ENCODE data around the gene UVRAG. TPM values are rescaled to one million over a fixed set of nuclear protein-coding genes. Genes with fewer than 3 reads are reported as not detected.

Gene UVRAG
- total RNA-seq, 2 experiments from 2014 or later: 18.2 to 19.9 TPM

GRCh38 chr11:75790986-75791385, 24.0 kb upstream of the UVRAG start:
- no peaks in the 10 kb centered on the region for H3K27me3 Mint-ChIP-seq
- CTCF ChIA-PET: interaction anchor here (0.6 kb wide), 1 partner anchor 90 kb away, joined by 4 read pairs; no protein-coding TSS in a partner anchor
- no peak overlapping the region for H3K27ac Mint-ChIP-seq
- no peaks in the 10 kb centered on the region for H3K4me1 Mint-ChIP-seq
- no peaks in the 10 kb centered on the region for H3K9me3 Mint-ChIP-seq
- H3K4me3 Mint-ChIP-seq: no peak overlapping the region
- DNase-seq: no peak
- POLR2A ChIA-PET: no interaction called here
- no peaks in the 10 kb centered on the region for H3K36me3 Mint-ChIP-seq (ENCODE audit: low read depth)

DNA sequence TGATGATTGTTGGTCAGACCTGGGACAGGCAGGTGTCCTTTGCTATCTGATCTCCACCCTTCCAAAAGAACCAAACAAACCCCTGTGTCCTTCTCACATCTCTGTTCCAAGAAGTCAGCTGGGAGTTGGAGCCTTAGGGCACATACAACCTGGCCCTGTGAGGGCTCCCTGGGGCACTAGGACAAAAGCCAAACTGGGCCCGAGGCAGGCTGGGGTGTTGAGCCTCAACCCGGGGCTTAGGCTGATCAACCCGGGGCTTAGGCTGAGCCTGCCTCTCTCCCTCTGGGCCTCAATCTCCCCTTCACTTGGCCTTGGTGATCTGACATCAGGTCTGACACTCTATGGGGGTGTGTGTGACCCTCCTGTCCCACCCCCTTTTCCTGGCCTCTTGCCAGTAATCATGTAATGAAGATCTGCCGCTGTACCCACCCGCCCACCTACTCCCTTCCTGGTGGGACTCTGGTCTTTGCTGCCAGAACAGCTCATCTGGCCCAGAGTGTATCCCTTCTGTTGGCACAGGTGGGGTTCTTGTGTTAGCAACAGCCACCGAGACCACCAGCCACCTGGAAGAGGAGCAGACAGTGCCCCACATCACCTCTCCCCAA, 22.8 kb upstream of the UVRAG start:
- no peak for DNase-seq
- H3K27me3 Mint-ChIP-seq: no peaks in the 10 kb centered on the region
- H3K9me3 Mint-ChIP-seq: no peaks in the 10 kb centered on the region
- no peaks in the 10 kb centered on the region for H3K4me1 Mint-ChIP-seq
- H3K4me3 Mint-ChIP-seq: no peak overlapping the region
- H3K36me3 Mint-ChIP-seq (ENCODE audit: low read depth): no peaks in the 10 kb centered on the region
- ChIA-PET POLR2A (no interaction called here), CTCF (interaction anchor here (0.8 kb wide), 1 partner anchor 69 kb away, joined by 3 read pairs; no protein-coding TSS in a partner anchor)
- no peak overlapping the region for H3K27ac Mint-ChIP-seq

- H3K27me3 Mint-ChIP-seq: no peaks in the 10 kb centered on the region
- no peak for DNase-seq
- no peaks in the 10 kb centered on the region for H3K9me3 Mint-ChIP-seq
- CTCF ChIA-PET: interaction anchor here (0.6 to 1.8 kb wide), 3 partner anchors 10 to 1330 kb away, joined by 3 to 9 read pairs (median 6); no protein-coding TSS in a partner anchor
- no peaks in the 10 kb centered on the region for H3K4me1 Mint-ChIP-seq
- no peak overlapping the region for H3K4me3 Mint-ChIP-seq
- H3K27ac Mint-ChIP-seq: no peak overlapping the region
- H3K36me3 Mint-ChIP-seq (ENCODE audit: low read depth): no peaks in the 10 kb centered on the region
- POLR2A ChIA-PET: no interaction called here
These were observed 21.8 kb upstream of the UVRAG start for GRCh38 chr11:75792997-75793800.

GRCh38 chr11:75793966-75794365, 21.0 kb upstream of the UVRAG start:
- H3K4me3 Mint-ChIP-seq: no peak overlapping the region
- H3K27ac Mint-ChIP-seq: no peak overlapping the region
- H3K27me3 Mint-ChIP-seq: no peaks in the 10 kb centered on the region
- no peaks in the 10 kb centered on the region for H3K36me3 Mint-ChIP-seq (ENCODE audit: low read depth)
- H3K4me1 Mint-ChIP-seq: no peaks in the 10 kb centered on the region
- no peaks in the 10 kb centered on the region for H3K9me3 Mint-ChIP-seq
- CTCF ChIA-PET: interaction anchor here (0.6 to 1.8 kb wide), 3 partner anchors 9 to 1329 kb away, joined by 3 to 9 read pairs (median 6); no protein-coding TSS in a partner anchor
- DNase-seq: no peak
- POLR2A ChIA-PET: no interaction called here

GRCh38 chr11:75795276-75796090, 19.5 kb upstream of the UVRAG start:
- no peak overlapping the region for H3K4me3 Mint-ChIP-seq
- H3K27me3 Mint-ChIP-seq: no peaks in the 10 kb centered on the region
- ChIA-PET POLR2A (no interaction called here), CTCF (no interaction called here)
- H3K27ac Mint-ChIP-seq: no peak overlapping the region
- no peaks in the 10 kb centered on the region for H3K4me1 Mint-ChIP-seq
- H3K9me3 Mint-ChIP-seq: no peaks in the 10 kb centered on the region
- no peak for DNase-seq
- no peaks in the 10 kb centered on the region for H3K36me3 Mint-ChIP-seq (ENCODE audit: low read depth)

GRCh38 chr11:75796091-75796435, 18.9 kb upstream of the UVRAG start:
- no peaks in the 10 kb centered on the region for H3K36me3 Mint-ChIP-seq (ENCODE audit: low read depth)
- ChIA-PET POLR2A (no interaction called here), CTCF (no interaction called here)
- H3K27ac Mint-ChIP-seq: no peak overlapping the region
- H3K9me3 Mint-ChIP-seq: no peaks in the 10 kb centered on the region
- no peak for DNase-seq
- H3K4me1 Mint-ChIP-seq: peaks cover 6% of the 10 kb centered on the region
- H3K27me3 Mint-ChIP-seq: no peaks in the 10 kb centered on the region
- no peak overlapping the region for H3K4me3 Mint-ChIP-seq

GRCh38 chr11:75797116-75797515, 17.9 kb upstream of the UVRAG start:
- no peak overlapping the region for H3K27ac Mint-ChIP-seq
- POLR2A ChIA-PET: no interaction called here
- H3K36me3 Mint-ChIP-seq (ENCODE audit: low read depth): no peaks in the 10 kb centered on the region
- CTCF ChIA-PET: no interaction called here
- no peak for DNase-seq
- H3K9me3 Mint-ChIP-seq: no peaks in the 10 kb centered on the region
- H3K27me3 Mint-ChIP-seq: no peaks in the 10 kb centered on the region
- no peak overlapping the region for H3K4me3 Mint-ChIP-seq
- peaks cover 15% of the 10 kb centered on the region for H3K4me1 Mint-ChIP-seq

DNA sequence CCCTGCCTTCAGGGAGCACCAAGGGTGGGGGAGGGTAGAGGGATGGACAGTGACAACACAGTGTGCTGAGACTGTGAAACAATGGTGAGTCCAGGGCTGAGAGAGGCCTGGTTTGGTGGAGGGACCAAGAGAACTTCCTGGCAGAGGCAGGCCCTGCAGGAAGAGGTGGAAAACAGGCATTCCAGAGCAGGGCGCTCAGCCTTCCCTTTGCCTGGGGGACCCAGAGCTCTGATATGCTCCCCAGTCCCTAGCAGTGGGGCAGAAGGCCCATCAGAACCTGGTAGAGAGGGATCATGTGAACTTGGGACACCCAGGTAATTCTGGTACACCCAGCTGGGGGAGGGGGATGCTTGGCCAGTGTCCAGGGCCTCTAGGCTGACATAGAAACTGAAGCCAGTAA, 17.2 kb upstream of the UVRAG start:
- Mint-ChIP-seq H3K27ac (no peak overlapping the region), H3K9me3 (no peaks in the 10 kb centered on the region), H3K36me3 (ENCODE audit: low read depth) (no peaks in the 10 kb centered on the region), H3K27me3 (no peaks in the 10 kb centered on the region), H3K4me1 (peaks cover 20% of the 10 kb centered on the region), H3K4me3 (no peak overlapping the region)
- no peak for DNase-seq
- CTCF ChIA-PET: no interaction called here
- POLR2A ChIA-PET: no interaction called here

- CTCF ChIA-PET: interaction anchor here (0.8 to 4.9 kb wide), 2 partner anchors 12 to 352 kb away, joined by 4 to 59 read pairs; partner anchors contain the start of gene UVRAG
- no peak overlapping the region for H3K27ac Mint-ChIP-seq
- H3K36me3 Mint-ChIP-seq (ENCODE audit: low read depth): no peaks in the 10 kb centered on the region
These were observed 14.8 kb upstream of the UVRAG start for GRCh38 chr11:75800136-75800675.

GRCh38 chr11:75800728-75801361, 14.2 kb upstream of the UVRAG start:
- no peak overlapping the region for H3K4me3 Mint-ChIP-seq
- H3K4me1 Mint-ChIP-seq: peaks cover 20% of the 10 kb centered on the region
- H3K27me3 Mint-ChIP-seq: no peaks in the 10 kb centered on the region
- ChIA-PET POLR2A (interaction anchor here (1.5 kb wide), 1 partner anchor 24 kb away, joined by 5 read pairs; no protein-coding TSS in a partner anchor), CTCF (interaction anchor here (0.6 to 4.9 kb wide), 7 partner anchors 12 to 351 kb away, joined by 3 to 101 read pairs (median 3); partner anchors contain the start of gene UVRAG)
- no peak for DNase-seq
- H3K9me3 Mint-ChIP-seq: no peaks in the 10 kb centered on the region
- no peaks in the 10 kb centered on the region for H3K36me3 Mint-ChIP-seq (ENCODE audit: low read depth)
- peak overlapping the region; percentile 22 for H3K27ac Mint-ChIP-seq

More at GRCh38 chr11:75800136-75800675, 14.8 kb upstream of the UVRAG start:
- no peak for DNase-seq
- no peaks in the 10 kb centered on the region for H3K27me3 Mint-ChIP-seq
- no peak overlapping the region for H3K4me3 Mint-ChIP-seq
- H3K9me3 Mint-ChIP-seq: no peaks in the 10 kb centered on the region
- POLR2A ChIA-PET: no interaction called here
- peaks cover 20% of the 10 kb centered on the region for H3K4me1 Mint-ChIP-seq

DNA sequence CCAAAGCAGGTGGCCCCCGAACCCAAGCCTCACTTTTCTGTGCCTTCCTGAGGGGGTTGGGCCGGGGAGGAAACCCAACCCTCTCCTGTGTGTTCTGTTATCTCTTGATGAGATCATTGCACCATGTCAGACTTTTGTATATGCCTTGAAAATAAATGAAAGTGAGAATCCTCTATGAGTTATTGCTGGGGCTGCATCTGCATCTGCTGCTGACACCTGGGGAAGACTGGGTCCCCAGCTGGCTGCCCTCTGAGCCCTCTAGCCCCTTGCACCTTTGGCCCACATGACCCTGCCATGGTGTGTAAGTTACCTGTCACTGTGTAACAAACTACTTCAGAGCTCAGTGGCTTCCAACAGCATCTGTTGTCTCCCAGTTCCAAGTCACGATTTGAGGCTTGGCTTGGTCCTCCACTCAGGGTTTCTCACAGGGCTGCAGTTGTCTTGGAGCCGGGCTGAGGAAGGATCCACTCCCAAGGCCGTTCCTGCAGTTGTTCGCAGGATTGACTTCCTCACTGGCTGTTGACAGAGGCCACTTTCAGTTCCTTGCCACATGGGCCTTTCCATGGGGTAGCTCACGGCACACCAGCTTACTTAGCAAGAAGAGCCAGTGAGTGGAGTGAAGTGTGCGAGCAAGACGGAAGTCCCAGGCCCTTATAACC, 13.5 kb upstream of the UVRAG start:
- Mint-ChIP-seq H3K36me3 (ENCODE audit: low read depth) (no peaks in the 10 kb centered on the region), H3K4me3 (no peak overlapping the region), H3K4me1 (peaks cover 20% of the 10 kb centered on the region), H3K27me3 (no peaks in the 10 kb centered on the region), H3K9me3 (no peaks in the 10 kb centered on the region), H3K27ac (no peak overlapping the region)
- DNase-seq: no peak
- ChIA-PET POLR2A (interaction anchor here (1.5 kb wide), 1 partner anchor 25 kb away, joined by 5 read pairs; no protein-coding TSS in a partner anchor), CTCF (interaction anchor here (0.6 to 4.9 kb wide), 13 partner anchors 11 to 351 kb away, joined by 3 to 101 read pairs (median 3); partner anchors contain the start of gene UVRAG)
